ENCODE data around the gene CNN1. TPM values are rescaled to one million over a fixed set of nuclear protein-coding genes. Genes with fewer than 3 reads are reported as not detected.

CNN1 gene
- total RNA-seq, 1 experiment from 2014 or later: not detected

GRCh38 chr19:11594084-11594483 lies 55.4 kb downstream of the CNN1 start:
- TF ChIP-seq CTCF (IDR thresholded peaks at IDR 0.05; ENCODE audit: unreplicated experiment): no peak

GRCh38 chr19:11596156-11596555 lies 57.5 kb downstream of the CNN1 start:
- no peak for DNase-seq
- TF ChIP-seq CTCF (IDR thresholded peaks at IDR 0.05; ENCODE audit: unreplicated experiment): no peak
- Mint-ChIP-seq H3K9me3 (ENCODE audit: low read depth, unreplicated experiment) (no peaks in the 10 kb centered on the region), H3K36me3 (ENCODE audit: insufficient read depth, unreplicated experiment) (peaks cover 30% of the 10 kb centered on the region), H3K4me1 (ENCODE audit: low read depth, unreplicated experiment) (no peaks in the 10 kb centered on the region), H3K27ac (ENCODE audit: unreplicated experiment) (no peak overlapping the region), H3K4me3 (ENCODE audit: low read depth, unreplicated experiment) (peak overlapping the region; percentile 85), H3K27me3 (ENCODE audit: unreplicated experiment) (no peaks in the 10 kb centered on the region)
- no TSS peak for BruUV-seq (replicated peaks)
- intact Hi-C loops (cut with micrococcal nuclease; ENCODE audit: unreplicated experiment): no loop called here
- CTCF ChIA-PET: no interaction called here

More at GRCh38 chr19:11594084-11594483, 55.4 kb downstream of the CNN1 start:
- Mint-ChIP-seq H3K27me3 (ENCODE audit: unreplicated experiment) (no peaks in the 10 kb centered on the region), H3K4me3 (ENCODE audit: low read depth, unreplicated experiment) (no peak overlapping the region), H3K36me3 (ENCODE audit: insufficient read depth, unreplicated experiment) (peaks cover 21% of the 10 kb centered on the region), H3K27ac (ENCODE audit: unreplicated experiment) (no peak overlapping the region), H3K9me3 (ENCODE audit: low read depth, unreplicated experiment) (no peaks in the 10 kb centered on the region), H3K4me1 (ENCODE audit: low read depth, unreplicated experiment) (no peaks in the 10 kb centered on the region)
- CTCF ChIA-PET: interaction anchor here (0.6 to 0.7 kb wide), 2 partner anchors 49 to 145 kb away, joined by 3 to 4 read pairs; no protein-coding TSS in a partner anchor
- no peak for DNase-seq
- intact Hi-C loops (cut with micrococcal nuclease; ENCODE audit: unreplicated experiment): no loop called here
- BruUV-seq (replicated peaks): no TSS peak

- no peaks in the 10 kb centered on the region for H3K4me1 Mint-ChIP-seq (ENCODE audit: low read depth, unreplicated experiment)
- intact Hi-C loops (cut with micrococcal nuclease; ENCODE audit: unreplicated experiment): no loop called here
- no TSS peak for BruUV-seq (replicated peaks)
- no peaks in the 10 kb centered on the region for H3K27me3 Mint-ChIP-seq (ENCODE audit: unreplicated experiment)
- peaks cover 43% of the 10 kb centered on the region for H3K36me3 Mint-ChIP-seq (ENCODE audit: insufficient read depth, unreplicated experiment)
- CTCF ChIA-PET: interaction anchor here (0.6 kb wide), 1 partner anchor 303 kb away, joined by 3 read pairs; no protein-coding TSS in a partner anchor
- peak within 1 kb of the TSS; percentile 85 for H3K4me3 Mint-ChIP-seq (ENCODE audit: low read depth, unreplicated experiment)
- peak; percentile 96 for DNase-seq
- H3K9me3 Mint-ChIP-seq (ENCODE audit: low read depth, unreplicated experiment): peaks cover 5% of the 10 kb centered on the region
- TF ChIP-seq CTCF (IDR thresholded peaks at IDR 0.05; ENCODE audit: unreplicated experiment): no peak
- peak within 1 kb of the TSS; percentile 41 for H3K27ac Mint-ChIP-seq (ENCODE audit: unreplicated experiment)
Observed at GRCh38 chr19:11597202-11598102, 58.8 kb downstream of the CNN1 start, which contains the start of gene ZNF627. TSS of gene ZNF627 (plus strand) at chr19:11597483. CDS start at chr19:11597628, 145 bp downstream.

GRCh38 chr19:11598103-11598483 lies 59.4 kb downstream of the CNN1 start:
- H3K4me1 Mint-ChIP-seq (ENCODE audit: low read depth, unreplicated experiment): no peaks in the 10 kb centered on the region
- peaks cover 49% of the 10 kb centered on the region for H3K36me3 Mint-ChIP-seq (ENCODE audit: insufficient read depth, unreplicated experiment)
- H3K27ac Mint-ChIP-seq (ENCODE audit: unreplicated experiment): peak overlapping the region; percentile 41
- TF ChIP-seq CTCF (IDR thresholded peaks at IDR 0.05; ENCODE audit: unreplicated experiment): no peak
- no peak for DNase-seq
- peaks cover 5% of the 10 kb centered on the region for H3K9me3 Mint-ChIP-seq (ENCODE audit: low read depth, unreplicated experiment)
- CTCF ChIA-PET: no interaction called here
- no peaks in the 10 kb centered on the region for H3K27me3 Mint-ChIP-seq (ENCODE audit: unreplicated experiment)
- BruUV-seq (replicated peaks): TSS peak; percentile 69
- H3K4me3 Mint-ChIP-seq (ENCODE audit: low read depth, unreplicated experiment): peak overlapping the region; percentile 85
- intact Hi-C loops (cut with micrococcal nuclease; ENCODE audit: unreplicated experiment): no loop called here
